ENCODE data around the gene MAPK9.

GRCh38 chr5:180271221-180271620, 20.7 kb downstream of the MAPK9 start:
- TF ChIP-seq POLR2A (IDR thresholded peaks at IDR 0.05) (no peak), CTCF (IDR thresholded peaks at IDR 0.05 in 4 of 5, conservative IDR thresholded peaks at IDR 0.05 in 1 of 5) (no peak)

Data from gastrocnemius medialis (tissue), 4 donors.